GM19023 (cell line): ENCODE measurements around the gene LRRC18.

Experiments
- ATAC-seq: cut with Tn5 transposase; IDR thresholded peaks from one replicate; pipeline ENCODE4 v1.9.1; 2021; ENCODE audit warnings: mild to moderate bottlenecking, moderate library complexity; ENCODE audit not compliant: unreplicated experiment

LRRC18 gene

GRCh38 chr10:48946891-48947500, 7.4 kb upstream of the LRRC18 start:
- ATAC-seq = no peak

GRCh38 chr10:48946332-48946731, 6.7 kb upstream of the LRRC18 start:
- ATAC-seq = no peak

- no peak for ATAC-seq
Measured at GRCh38 chr10:48945441-48946130, 5.9 kb upstream of the LRRC18 start.

- ATAC-seq = no peak
Measured at GRCh38 chr10:48944171-48944570, 4.5 kb upstream of the LRRC18 start.

- no peak for ATAC-seq
Measured at GRCh38 chr10:48943096-48943495, 3.5 kb upstream of the LRRC18 start.

GRCh38 chr10:48941427-48942075, 1.9 kb upstream of the LRRC18 start:
- ATAC-seq = no peak

- ATAC-seq = no peak
Measured at GRCh38 chr10:48940958-48941357, 1.3 kb upstream of the LRRC18 start.

GRCh38 chr10:48940372-48940771, 732 bp upstream of the LRRC18 start:
- ATAC-seq = no peak

- ATAC-seq = no peak
Measured at GRCh38 chr10:48938990-48939536, 577 bp downstream of the LRRC18 start.

GRCh38 chr10:48938281-48938680, 1.4 kb downstream of the LRRC18 start:
- no peak for ATAC-seq

GRCh38 chr10:48937796-48938195, 1.8 kb downstream of the LRRC18 start:
- no peak for ATAC-seq

- ATAC-seq = no peak
Measured at GRCh38 chr10:48935577-48935976, 4.1 kb downstream of the LRRC18 start.

- ATAC-seq = no peak
Measured at GRCh38 chr10:48934672-48935501, 4.8 kb downstream of the LRRC18 start.

- ATAC-seq = no peak
Measured at GRCh38 chr10:48932831-48933664, 6.6 kb downstream of the LRRC18 start.

GRCh38 chr10:48931188-48931587, 8.5 kb downstream of the LRRC18 start:
- ATAC-seq = no peak

GRCh38 chr10:48929413-48929990, 10.1 kb downstream of the LRRC18 start:
- ATAC-seq = no peak

GRCh38 chr10:48926764-48927540, 12.7 kb downstream of the LRRC18 start:
- ATAC-seq = no peak

GRCh38 chr10:48926255-48926654, 13.4 kb downstream of the LRRC18 start:
- ATAC-seq = no peak

GRCh38 chr10:48924988-48925387, 14.7 kb downstream of the LRRC18 start:
- no peak for ATAC-seq
